GM19438 (cell line): ENCODE measurements around the gene MYO1B.
A peak's percentile ranks its signal among the peaks of the same experiment; 100 is the strongest.

ENCODE experiments used
- ATAC-seq: cut with Tn5 transposase; IDR thresholded peaks from one replicate; pipeline ENCODE4 v1.9.1; 2021; ENCODE audit warnings: low read depth; ENCODE audit not compliant: unreplicated experiment

The MYO1B gene

DNA sequence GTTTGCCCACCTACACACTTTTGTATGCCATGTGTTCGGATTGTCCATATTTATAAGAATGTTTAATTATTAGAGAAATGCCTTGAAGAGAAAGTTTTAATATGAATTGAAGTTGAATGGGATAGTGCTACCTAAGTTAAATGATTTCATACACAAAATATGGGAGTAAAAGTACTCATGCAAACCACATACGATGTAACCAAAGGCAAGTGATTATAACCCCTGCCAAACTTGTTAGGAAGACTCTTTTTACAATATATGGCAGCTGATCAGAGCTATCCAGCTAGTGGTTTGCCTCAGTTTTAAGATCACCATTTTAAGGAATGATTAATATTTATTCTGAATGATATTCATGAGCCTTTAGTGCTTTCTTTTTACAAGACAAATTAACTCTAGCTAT lies 106.7 kb downstream of the MYO1B start:
- no peak for ATAC-seq

DNA sequence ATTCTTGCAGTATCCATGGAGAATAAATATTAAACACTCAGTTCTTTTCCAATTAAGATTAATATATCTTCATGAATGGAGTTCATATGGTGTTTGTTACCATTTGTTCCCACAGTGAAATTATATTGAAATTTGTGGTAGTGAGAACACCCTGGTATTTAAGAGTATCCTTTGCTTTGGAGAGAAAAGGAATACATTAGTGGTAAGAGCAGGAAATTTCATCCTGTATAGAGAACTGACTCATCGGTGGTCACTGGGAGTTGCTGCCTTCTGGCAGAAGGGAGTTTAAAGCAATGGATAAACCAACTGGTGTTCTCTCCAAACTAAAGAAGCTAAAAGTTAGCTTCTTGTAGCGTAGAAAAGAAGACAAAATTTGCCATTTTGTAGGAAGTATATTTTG lies 107.3 kb downstream of the MYO1B start:
- no peak for ATAC-seq

DNA sequence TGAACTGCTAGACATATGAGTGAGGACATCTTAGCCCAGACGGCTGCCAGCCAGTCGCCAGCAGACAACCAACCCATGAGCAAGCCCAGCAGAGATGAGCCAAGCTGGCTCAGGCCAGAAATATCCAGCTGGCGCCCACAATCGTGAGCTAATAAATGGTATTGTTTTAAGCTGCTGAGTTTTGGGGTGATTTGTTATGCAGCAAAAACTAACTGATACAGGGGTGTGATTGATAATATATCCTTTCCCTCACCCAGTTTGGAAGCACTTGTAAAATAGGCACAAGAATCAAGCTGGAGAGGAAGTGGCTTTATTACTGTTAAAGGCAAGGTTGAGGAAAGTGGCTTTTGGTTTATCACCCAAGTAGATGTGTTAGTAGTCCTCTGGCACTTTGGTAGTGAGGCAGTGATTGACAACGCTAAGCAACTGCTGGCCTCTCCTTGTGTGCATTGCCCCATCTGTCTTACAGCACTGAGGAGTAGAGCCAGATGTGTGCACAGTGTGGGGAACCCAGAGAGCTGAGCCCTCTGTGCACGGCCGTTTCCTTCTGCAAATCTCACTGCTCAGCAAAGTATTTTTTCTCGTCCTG lies 110.1 kb downstream of the MYO1B start:
- ATAC-seq, result no peak

DNA sequence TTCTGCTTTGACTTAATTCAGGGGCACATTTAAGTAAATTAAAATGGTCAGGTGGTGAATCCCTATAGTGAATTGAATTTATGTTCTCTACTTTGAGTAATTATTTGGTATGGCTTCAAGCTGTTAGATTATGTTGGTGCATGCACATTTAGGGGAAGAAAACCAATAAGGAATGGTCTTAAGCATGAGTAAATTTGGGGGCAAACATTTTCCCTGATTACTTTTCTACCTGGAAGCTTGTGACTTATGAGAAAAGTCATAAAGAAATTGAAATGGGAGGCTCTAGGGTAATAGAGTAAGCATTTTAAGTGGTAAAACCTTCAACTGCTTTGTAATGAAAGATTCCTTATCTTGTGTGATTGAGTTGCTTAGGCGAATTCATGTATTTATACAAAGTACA lies 112.5 kb downstream of the MYO1B start:
- no peak for ATAC-seq

DNA sequence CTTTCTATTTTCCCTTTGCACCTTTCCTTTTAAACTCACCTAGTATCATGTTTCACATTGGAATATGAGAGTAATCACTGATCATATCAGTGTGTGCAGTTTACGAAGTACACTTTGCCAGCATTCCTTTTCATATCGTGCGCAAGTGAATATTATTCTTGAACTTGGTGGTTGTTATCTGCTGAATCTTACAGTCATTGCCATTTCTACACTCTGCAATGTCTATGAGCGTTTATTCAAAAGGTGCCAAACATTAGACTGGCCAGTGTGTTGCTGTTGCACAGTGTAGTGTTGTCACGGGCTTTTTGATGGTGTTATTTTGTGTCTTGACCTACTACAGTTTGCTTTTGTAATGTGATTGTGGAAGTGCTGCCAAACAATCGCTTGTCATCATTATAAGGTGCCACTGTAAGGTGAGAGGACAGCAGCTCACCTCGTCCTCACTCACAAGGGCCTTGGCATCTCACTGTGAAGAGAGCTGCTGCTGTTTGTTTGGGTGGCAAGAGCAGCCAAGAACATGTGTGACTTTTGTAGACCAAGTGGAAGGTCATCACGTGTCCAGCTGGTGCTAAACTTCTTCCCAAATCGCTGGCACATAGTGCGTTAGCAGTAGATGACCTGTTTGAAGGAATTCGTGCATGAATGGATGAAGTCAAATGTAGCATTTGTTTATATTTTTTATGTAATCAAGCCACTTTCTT lies 113.3 kb downstream of the MYO1B start:
- no peak for ATAC-seq

DNA sequence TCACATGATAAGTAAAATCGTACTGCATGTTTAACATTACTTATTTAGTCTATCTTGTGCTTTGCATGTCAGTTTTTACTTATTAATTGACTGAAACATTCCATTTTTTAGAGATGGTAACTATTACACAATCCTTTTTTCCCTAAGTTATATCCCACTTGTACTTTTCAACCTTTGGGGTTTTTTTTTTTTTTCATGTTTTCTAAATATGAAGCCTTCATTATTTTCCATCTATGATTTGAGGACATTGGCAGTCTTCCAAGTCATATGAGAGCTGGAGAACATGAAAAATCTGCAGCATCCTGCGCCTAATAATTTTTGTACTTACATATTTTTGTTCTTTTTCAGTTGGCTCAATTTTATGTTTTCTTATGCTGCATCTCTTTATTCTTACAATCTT lies 113.9 kb downstream of the MYO1B start:
- no peak for ATAC-seq

DNA sequence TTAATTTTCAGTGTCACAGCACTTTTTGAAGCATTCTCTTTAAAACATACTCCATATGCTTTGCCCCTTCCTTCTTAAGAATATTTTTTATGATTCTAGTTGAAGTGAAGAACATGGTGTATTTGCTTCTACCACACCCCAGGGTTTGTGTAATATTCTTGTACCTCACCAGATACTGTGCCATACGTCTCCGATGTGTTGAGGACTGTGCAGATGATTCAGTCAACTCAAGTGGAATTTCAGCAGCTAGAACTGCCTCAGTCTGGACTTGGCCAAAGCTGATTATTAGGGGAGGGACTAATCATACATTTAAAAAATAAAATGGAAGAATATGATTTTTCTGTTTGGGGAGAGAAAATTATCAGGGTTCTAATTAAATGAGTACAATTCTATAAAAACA lies 115.7 kb downstream of the MYO1B start:
- ATAC-seq, result no peak

DNA sequence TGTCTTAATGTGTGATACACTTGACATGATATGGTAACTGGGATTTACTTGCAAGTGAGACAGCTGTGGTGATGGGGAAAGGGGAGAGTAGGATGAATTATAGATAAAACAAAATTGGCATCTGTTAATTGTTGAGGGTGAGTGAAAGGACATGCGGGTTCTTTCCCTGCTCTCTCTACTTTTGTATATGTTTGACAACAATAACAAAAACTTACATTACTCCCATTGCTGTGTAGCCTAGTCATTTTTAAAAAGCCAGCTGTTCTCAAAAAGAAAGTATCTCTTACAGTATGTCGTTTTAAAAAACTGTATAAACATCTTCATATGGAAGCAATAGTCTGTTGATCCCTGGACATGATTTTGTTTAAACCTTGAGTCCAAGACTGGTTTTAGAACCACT lies 117.6 kb downstream of the MYO1B start:
- ATAC-seq, result no peak

DNA sequence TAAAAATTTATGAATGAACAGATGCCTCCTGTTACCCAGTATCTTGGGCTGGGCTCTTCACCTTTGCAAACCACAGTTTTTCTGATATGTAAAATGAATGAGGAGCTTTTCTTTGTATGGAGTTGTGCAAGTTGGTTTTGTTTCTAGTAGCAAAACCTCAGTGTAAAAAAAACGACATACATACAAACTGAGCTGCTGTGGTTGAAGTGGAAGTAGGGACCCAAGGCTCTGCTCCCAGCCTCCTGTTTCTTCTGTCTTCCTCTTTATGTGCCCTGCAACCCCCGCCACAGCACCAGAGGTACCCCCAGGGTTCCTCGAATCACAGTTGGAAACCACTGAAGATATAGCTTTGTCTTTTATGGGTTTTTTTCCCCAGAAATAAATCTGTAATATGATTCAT lies 118.1 kb downstream of the MYO1B start:
- no peak for ATAC-seq

DNA sequence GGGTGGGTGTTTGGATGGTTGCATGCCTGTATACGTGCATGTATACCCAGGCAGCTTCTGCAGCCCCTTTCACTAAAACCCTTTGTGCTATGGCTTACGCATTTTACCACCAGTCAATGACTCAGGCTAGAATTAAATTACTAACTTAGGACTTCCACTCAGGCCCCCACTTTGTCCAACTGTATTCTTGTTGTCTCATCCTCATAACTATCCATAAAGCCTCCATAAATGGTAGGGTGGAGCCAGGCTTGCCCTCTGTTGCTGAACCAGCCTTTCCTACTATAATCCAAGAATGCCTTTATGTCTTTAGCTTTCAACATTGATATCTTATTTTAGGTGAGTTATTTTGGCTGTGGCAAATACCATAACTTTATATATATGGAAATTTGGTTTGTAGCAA lies 119.9 kb downstream of the MYO1B start:
- no peak for ATAC-seq

DNA sequence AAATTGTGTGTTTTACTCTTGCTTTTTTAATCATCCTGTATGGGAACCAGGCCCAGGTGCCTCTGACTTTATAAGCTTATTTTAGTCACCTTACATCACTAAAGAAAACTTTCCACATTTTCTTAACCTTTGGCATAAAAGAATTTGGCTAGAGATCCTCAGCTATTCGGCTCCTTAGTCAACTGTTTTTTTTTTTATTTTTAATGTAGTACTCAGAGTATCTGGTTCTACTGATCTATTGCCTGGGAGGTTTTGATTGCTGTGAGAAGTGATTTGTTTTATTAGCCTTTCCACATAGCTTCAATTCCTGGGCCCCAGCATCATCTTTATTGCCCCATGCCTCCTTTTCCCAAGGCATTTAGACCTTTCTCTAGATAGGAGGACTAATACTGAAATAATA lies 121.0 kb downstream of the MYO1B start:
- no peak for ATAC-seq

DNA sequence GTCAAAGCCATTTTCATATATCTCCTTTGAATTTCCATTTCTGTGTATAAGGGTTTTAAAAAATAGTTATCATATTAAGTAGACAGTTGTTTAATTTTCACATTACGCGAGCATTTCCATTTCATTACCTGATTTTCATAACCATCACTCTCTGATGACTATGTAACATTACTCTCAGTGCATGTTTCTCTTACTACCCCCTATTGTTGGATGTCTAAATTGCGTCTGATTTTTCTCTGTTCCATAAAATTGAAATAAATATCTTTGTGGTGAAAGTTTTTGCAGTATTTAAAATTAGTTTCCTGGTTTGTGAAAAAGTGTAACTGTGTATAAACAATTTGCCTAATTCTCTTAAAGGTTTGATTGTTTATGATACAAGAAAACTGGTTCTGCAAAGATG lies 123.8 kb downstream of the MYO1B start:
- no peak for ATAC-seq

DNA sequence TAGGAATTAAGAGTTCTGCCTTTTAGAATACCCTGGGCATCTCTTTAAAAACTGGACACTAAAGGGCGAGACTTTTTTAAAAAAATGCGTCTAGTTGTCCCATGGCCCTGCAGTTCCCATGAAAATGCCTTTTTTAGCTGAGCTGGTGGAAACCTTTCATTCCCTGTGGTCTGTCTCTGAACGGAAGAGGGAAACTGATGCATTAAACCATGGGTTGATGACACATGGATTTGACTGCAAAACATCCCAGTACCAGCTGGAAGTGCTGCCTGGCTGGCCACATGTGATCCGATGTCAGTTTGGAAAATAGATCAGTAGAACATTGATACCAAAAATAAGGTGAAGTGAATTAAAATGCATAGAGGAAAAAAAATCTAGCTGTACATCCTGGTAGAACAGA lies 129.2 kb downstream of the MYO1B start:
- no peak for ATAC-seq

DNA sequence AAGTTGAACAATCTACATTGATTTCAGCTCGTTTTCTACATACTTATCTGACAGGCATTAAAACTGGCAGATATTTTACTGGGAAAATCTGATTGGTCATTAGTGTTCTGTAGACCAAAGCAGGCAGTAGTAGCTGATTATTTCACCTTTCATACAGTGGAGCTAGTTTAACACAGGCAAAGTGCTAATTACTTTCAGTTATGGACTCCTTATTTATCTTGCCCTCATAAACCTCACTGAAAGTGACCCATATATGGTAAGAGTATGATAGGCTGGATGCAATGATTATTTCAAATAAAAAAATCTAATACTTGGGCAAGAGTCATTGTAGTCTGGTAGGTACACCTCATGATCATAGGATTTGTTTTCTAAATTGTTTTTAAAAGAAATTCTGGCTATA lies 129.7 kb downstream of the MYO1B start:
- no peak for ATAC-seq

DNA sequence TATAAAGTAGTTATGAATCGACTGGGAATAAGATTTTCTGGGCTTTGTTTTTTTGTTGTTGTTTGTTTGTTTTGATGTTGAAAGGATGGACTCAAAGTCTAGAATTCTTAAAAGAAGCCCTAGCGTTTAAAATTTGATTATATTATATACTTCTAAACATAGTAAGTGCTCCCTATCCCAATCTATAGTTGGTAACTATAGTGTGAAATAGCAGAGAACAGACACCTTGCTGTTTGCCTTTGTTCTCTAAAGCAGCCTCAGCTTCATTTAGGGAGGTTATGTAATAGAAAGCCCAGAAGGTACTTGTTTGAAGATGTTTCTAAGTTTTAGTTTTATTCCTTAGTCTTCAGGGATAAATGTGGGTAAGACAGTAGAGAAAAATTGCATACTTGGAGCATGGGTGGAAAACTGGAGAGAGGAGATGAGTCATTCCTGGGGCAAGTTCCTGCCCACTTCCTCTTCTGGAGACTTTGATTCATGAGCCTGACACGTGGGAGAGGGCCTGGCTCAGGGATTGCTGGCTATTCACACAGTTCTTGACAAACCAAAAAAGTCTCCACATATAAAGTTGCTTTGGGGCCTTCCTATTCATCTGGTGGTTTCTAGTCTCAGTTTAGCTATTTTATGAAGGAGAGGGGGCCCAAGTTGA lies 131.9 kb downstream of the MYO1B start:
- ATAC-seq, result peak; percentile 83

DNA sequence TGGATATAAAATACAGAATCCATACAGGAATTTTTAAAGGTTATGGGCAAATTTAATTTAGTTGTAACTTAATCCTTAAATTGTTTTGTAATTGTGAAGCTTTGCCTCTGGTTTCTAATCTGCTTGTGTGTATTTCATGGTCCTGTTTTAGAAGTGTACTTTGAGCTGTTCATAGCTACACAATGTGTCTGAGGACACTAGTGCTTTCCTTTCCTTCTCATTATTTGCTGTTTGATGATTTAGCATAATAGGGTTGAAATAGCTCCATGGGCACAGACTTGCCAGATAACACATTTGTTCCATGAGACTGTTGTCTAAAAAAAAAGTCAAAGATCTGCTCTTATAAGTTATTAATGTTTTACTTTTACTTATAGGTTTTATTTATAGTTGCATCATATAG lies 134.2 kb downstream of the MYO1B start:
- ATAC-seq, result no peak

DNA sequence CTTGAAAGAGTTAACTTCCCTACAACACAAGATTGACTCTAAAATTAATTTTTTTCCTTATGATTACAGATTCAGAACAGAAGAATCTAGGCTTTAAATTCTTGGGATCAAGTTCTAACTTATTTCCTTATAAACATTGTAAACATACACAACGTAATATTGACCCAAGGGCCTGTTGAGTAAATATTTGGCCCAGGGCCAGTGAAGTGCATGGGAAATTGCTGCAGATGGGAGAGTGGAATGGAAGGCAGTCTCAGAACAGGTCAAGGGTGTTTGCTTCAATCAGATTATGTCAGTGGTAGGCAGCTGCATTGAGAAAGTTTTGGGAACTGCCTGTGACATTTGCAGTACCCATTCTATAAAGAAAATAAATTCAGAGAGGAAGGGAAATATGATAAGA lies 137.6 kb downstream of the MYO1B start:
- ATAC-seq, result no peak

DNA sequence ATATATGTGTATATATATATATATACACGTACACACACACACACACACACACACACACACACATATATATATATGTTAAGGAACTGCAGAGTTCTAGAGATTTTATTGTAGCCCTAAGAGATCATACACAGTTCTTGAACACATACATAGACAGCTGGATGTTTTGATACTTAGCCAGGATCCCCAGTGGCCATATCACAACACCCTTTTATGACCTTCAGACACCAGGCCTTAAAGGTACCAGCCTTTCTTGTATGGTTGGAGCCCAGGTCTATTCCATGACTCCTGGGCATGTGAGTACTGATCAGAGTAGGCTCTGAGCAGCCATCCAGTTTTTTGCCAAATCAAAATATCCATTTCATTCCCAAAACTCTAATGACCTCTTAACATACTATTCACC lies 138.3 kb downstream of the MYO1B start:
- ATAC-seq, result no peak

DNA sequence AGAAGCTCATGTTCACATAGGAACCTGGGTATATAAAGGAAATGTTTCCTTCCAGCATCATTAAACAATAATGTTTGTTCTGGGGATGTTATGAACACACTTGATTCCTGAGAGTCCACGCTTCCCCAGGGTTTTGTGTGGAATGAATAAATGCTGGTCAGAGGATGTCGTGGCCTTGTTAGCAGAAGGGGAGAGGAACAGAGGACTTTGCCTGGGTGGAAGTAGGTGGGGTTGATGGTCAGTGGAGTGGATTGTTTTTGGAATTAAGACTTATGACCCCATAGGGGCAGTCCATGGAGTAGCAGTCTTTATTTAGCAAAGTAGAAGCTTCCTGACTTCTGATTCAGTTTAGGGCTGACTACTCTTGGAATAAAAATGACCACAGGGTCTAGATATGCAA lies 139.6 kb downstream of the MYO1B start:
- no peak for ATAC-seq

DNA sequence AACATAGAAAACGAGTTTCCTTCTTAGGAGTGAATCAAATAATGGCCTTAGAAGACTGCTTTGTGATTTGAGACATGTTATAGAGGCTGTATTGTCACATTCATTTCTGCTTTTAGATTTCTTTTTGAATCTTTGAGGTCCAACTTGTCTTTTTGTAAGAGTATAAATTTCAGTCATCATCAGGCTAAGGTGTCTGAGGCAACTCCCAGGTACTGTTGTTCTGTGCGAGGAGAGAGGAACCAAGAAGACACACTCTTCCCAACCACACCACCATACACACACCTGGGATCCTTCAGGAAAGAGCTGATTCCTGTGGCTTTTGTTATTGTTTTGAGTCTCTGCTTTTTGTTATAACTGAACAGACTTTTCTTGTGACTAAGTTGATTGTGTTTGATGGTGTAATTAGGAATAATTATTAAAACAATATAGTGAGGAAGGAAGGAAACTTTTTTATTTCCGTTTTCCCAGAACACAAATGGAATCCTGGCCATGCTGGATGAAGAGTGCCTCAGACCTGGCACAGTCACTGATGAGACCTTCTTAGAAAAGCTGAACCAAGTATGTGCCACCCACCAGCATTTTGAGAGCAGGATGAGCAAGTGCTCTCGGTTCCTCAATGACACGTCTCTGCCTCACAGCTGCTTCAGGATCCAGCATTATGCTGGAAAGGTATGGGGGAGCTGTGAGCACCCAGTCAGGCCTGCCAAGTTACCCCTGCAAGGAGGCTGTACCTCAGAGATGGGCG lies 140.4 kb downstream of the MYO1B start:
- ATAC-seq, result no peak

DNA sequence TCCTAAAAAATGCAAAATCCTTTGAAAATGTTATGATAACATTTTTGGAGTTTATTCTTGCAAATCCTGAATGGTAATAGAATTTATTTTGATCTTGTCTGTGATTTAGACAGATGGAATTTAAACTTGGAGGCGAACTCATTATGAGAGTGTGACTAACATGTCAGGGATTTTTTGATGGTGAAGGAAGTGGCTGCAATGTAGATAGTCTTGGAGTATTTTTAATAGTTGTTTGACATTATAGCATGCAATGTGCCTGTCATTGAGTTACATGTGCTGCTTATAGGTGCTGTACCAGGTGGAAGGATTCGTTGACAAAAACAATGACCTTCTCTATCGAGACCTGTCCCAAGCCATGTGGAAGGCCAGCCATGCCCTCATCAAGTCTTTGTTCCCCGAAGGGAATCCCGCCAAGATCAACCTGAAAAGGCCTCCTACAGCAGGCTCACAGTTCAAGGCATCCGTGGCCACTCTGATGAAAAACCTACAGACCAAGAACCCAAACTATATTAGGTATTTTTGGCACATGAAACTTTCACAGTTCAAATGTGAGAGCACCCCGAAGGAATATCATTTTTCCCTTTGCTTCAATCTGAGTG lies 141.8 kb downstream of the MYO1B start:
- no peak for ATAC-seq
